HEK293 (cell line): ENCODE results near the gene AFAP1L2.

Experiments used
- CTCF ChIA-PET: fragments of 350-600 bp; formaldehyde crosslinking; extraction: SDS; loops from one replicate; lab custom pipeline; 2021; ENCODE audit warnings: antibody characterized with exemption; lab: Yijun Ruan, JAX
- POLR2A ChIA-PET: fragments of 300-600 bp; formaldehyde crosslinking; extraction: SDS; loops from one replicate; lab custom pipeline; 2020; ENCODE audit warnings: antibody characterized with exemption, inconsistent platforms; lab: Yijun Ruan, JAX
- H3K27ac ChIP-seq: fragments of 200-500 bp; sonication (Bioruptor generic); 2 replicates; pipeline ENCODE4 v1.5.1; 2014; ENCODE audit warnings: low read depth, low read length, control low read depth, inconsistent platforms; ENCODE audit errors: extremely low read depth
- H3K36me3 ChIP-seq, 2 experiments: fragments of 200-500 bp in 1 of 2; sonication (Bioruptor generic) in 1 of 2; 1 replicate in 1 of 2; 2 replicates in 1 of 2; pipeline ENCODE4 v1.5.1; 2014 to 2017; ENCODE audit warnings: inconsistent platforms in 2 of 2, low read length in 2 of 2; ENCODE audit not compliant: control insufficient read depth in 2 of 2, insufficient read depth in 1 of 2
- H3K4me1 ChIP-seq: fragments of 200-500 bp; sonication (Bioruptor generic); 2 replicates; pipeline ENCODE4 v1.5.1; 2014; ENCODE audit warnings: mild to moderate bottlenecking, low read length, inconsistent platforms; ENCODE audit not compliant: control insufficient read depth, insufficient read depth
- H3K4me3 ChIP-seq: 2 replicates; pipeline ENCODE4 v1.5.1; 2011; ENCODE audit warnings: low read depth, mild to moderate bottlenecking, control low read depth, low read length, moderate library complexity
- H3K9me3 ChIP-seq: fragments of 200-500 bp; sonication (Bioruptor generic); 2 replicates; pipeline ENCODE4 v1.5.1; 2014; ENCODE audit warnings: low read depth, low read length, inconsistent platforms; ENCODE audit not compliant: control insufficient read depth, insufficient read depth
- GLI2 ChIP-seq: fragments of 450-650 bp; formaldehyde crosslinking; IDR thresholded peaks from 2 replicates; pipeline ENCODE4; 2017; ENCODE audit warnings: missing biosample characterization, missing genetic modification characterization, low read depth, borderline replicate concordance
- GLIS1 ChIP-seq: fragments of 450-650 bp; formaldehyde crosslinking; IDR thresholded peaks from 2 replicates; pipeline ENCODE4 v1.5.1; 2016; ENCODE audit warnings: missing biosample characterization, missing genetic modification characterization
- ZNF157 ChIP-seq: fragments of 450-650 bp; formaldehyde crosslinking; IDR thresholded peaks from 2 replicates; pipeline ENCODE4 v1.5.1; 2016; ENCODE audit warnings: missing biosample characterization, missing genetic modification characterization
- ZNF16 ChIP-seq: fragments of 450-650 bp; formaldehyde crosslinking; IDR thresholded peaks from 2 replicates; pipeline ENCODE4 v1.5.1; 2016; ENCODE audit warnings: low read depth, missing biosample characterization, missing genetic modification characterization
- ZNF169 ChIP-seq: fragments of 450-650 bp; formaldehyde crosslinking; IDR thresholded peaks from 2 replicates; pipeline ENCODE4 v1.5.1; 2016; ENCODE audit warnings: missing biosample characterization, missing genetic modification characterization
- ZNF37A ChIP-seq: fragments of 450-650 bp; IDR thresholded peaks from 2 replicates; pipeline ENCODE4 v1.5.1; 2018; ENCODE audit warnings: missing biosample characterization, missing genetic modification characterization
- ZNF391 ChIP-seq: fragments of 450-650 bp; formaldehyde crosslinking; IDR thresholded peaks from 2 replicates; pipeline ENCODE4 v1.5.1; 2016; ENCODE audit warnings: low read depth, missing biosample characterization, missing genetic modification characterization, borderline replicate concordance
- ZNF426 ChIP-seq: fragments of 450-650 bp; formaldehyde crosslinking; IDR thresholded peaks from 2 replicates; pipeline ENCODE4 v1.5.1; 2017; ENCODE audit warnings: missing biosample characterization, missing genetic modification characterization, mild to moderate bottlenecking, inconsistent platforms, moderate library complexity
- ZNF521 ChIP-seq: fragments of 450-650 bp; formaldehyde crosslinking; IDR thresholded peaks from 2 replicates; pipeline ENCODE4 v1.5.1; 2017; ENCODE audit warnings: missing biosample characterization, mild to moderate bottlenecking, missing genetic modification characterization
- ZNF530 ChIP-seq: fragments of 450-650 bp; formaldehyde crosslinking; IDR thresholded peaks from 2 replicates; pipeline ENCODE4 v1.5.1; 2016; ENCODE audit warnings: low read depth, missing biosample characterization, missing genetic modification characterization
- ZNF777 ChIP-seq: fragments of 450-650 bp; formaldehyde crosslinking; IDR thresholded peaks from 2 replicates; pipeline ENCODE4 v1.5.1; 2017; ENCODE audit warnings: missing biosample characterization, missing genetic modification characterization, borderline replicate concordance
- ZXDB ChIP-seq: fragments of 450-650 bp; formaldehyde crosslinking; IDR thresholded peaks from 2 replicates; pipeline ENCODE4 v1.5.1; 2016; ENCODE audit warnings: missing biosample characterization, missing genetic modification characterization
- TF ChIP-seq, protein P1 (sequence below): fragments of 450-650 bp; formaldehyde crosslinking; IDR thresholded peaks from 2 replicates; pipeline ENCODE4 v1.5.1; 2016; ENCODE audit warnings: missing biosample characterization, missing genetic modification characterization
- TF ChIP-seq, protein P2 (sequence below): fragments of 450-650 bp; formaldehyde crosslinking; IDR thresholded peaks from 2 replicates; pipeline ENCODE4 v1.5.1; 2016; ENCODE audit warnings: missing biosample characterization, missing genetic modification characterization, borderline replicate concordance
- TF ChIP-seq, protein P3 (sequence below): sonication (generic); formaldehyde crosslinking; IDR thresholded peaks from 2 replicates; pipeline ENCODE4 v1.8.1; 2022; ENCODE audit warnings: mild to moderate bottlenecking, moderate library complexity, missing genetic modification reagents
- TF ChIP-seq, protein P4 (sequence below): fragments of 450-650 bp; formaldehyde crosslinking; IDR thresholded peaks from 2 replicates; pipeline ENCODE4 v1.5.1; 2017; ENCODE audit warnings: missing biosample characterization, mild to moderate bottlenecking, missing genetic modification characterization, moderate library complexity
- TF ChIP-seq, protein P5 (sequence below): fragments of 450-650 bp; formaldehyde crosslinking; IDR thresholded peaks from 2 replicates; pipeline ENCODE4 v1.5.1; 2016; ENCODE audit warnings: missing biosample characterization, missing genetic modification characterization
- TF ChIP-seq, protein P6 (sequence below): fragments of 450-650 bp; formaldehyde crosslinking; IDR thresholded peaks from 2 replicates; pipeline ENCODE4 v1.5.1; 2017; ENCODE audit warnings: missing biosample characterization, missing genetic modification characterization

Gene AFAP1L2

DNA sequence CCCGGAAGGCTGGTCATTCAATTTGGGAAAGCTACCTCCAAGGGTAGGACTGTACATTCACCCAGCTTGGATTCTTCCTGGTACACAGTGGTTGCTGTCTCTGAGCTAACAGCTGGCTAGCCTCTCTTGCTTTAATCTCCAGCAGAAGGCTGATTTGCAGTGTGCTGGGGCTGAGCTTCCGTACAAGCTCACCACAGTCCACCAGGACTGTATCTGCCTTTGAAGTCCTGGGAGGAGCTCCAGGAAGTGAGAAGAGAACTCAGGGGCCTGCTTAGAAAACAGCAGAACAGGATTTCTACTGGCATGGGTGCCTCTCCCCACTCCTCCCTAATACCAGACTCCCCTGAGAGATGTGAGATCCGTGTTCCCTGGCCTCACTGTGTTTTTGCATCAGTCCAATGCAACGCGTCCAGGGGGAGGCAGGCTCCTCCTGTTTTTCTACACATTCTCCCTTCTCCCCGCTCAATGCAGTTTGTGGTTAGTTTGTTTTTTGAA is 6.6 kb downstream of the AFAP1L2 start (continued):
- TF ChIP-seq ZNF16 (no peak), ZNF426 (no peak), ZNF157 (tag by site-specific recombination) (no peak), GLI2 (tag by site-specific recombination) (no peak), ZNF37A (tag by site-specific recombination) (no peak)
- TF ChIP-seq, protein P1, sequence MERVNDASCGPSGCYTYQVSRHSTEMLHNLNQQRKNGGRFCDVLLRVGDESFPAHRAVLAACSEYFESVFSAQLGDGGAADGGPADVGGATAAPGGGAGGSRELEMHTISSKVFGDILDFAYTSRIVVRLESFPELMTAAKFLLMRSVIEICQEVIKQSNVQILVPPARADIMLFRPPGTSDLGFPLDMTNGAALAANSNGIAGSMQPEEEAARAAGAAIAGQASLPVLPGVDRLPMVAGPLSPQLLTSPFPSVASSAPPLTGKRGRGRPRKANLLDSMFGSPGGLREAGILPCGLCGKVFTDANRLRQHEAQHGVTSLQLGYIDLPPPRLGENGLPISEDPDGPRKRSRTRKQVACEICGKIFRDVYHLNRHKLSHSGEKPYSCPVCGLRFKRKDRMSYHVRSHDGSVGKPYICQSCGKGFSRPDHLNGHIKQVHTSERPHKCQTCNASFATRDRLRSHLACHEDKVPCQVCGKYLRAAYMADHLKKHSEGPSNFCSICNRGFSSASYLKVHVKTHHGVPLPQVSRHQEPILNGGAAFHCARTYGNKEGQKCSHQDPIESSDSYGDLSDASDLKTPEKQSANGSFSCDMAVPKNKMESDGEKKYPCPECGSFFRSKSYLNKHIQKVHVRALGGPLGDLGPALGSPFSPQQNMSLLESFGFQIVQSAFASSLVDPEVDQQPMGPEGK (tag by site-specific recombination) = no peak
- TF ChIP-seq, protein P2, sequence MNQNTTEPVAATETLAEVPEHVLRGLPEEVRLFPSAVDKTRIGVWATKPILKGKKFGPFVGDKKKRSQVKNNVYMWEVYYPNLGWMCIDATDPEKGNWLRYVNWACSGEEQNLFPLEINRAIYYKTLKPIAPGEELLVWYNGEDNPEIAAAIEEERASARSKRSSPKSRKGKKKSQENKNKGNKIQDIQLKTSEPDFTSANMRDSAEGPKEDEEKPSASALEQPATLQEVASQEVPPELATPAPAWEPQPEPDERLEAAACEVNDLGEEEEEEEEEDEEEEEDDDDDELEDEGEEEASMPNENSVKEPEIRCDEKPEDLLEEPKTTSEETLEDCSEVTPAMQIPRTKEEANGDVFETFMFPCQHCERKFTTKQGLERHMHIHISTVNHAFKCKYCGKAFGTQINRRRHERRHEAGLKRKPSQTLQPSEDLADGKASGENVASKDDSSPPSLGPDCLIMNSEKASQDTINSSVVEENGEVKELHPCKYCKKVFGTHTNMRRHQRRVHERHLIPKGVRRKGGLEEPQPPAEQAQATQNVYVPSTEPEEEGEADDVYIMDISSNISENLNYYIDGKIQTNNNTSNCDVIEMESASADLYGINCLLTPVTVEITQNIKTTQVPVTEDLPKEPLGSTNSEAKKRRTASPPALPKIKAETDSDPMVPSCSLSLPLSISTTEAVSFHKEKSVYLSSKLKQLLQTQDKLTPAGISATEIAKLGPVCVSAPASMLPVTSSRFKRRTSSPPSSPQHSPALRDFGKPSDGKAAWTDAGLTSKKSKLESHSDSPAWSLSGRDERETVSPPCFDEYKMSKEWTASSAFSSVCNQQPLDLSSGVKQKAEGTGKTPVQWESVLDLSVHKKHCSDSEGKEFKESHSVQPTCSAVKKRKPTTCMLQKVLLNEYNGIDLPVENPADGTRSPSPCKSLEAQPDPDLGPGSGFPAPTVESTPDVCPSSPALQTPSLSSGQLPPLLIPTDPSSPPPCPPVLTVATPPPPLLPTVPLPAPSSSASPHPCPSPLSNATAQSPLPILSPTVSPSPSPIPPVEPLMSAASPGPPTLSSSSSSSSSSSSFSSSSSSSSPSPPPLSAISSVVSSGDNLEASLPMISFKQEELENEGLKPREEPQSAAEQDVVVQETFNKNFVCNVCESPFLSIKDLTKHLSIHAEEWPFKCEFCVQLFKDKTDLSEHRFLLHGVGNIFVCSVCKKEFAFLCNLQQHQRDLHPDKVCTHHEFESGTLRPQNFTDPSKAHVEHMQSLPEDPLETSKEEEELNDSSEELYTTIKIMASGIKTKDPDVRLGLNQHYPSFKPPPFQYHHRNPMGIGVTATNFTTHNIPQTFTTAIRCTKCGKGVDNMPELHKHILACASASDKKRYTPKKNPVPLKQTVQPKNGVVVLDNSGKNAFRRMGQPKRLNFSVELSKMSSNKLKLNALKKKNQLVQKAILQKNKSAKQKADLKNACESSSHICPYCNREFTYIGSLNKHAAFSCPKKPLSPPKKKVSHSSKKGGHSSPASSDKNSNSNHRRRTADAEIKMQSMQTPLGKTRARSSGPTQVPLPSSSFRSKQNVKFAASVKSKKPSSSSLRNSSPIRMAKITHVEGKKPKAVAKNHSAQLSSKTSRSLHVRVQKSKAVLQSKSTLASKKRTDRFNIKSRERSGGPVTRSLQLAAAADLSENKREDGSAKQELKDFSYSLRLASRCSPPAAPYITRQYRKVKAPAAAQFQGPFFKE (tag by site-specific recombination) = no peak

DNA sequence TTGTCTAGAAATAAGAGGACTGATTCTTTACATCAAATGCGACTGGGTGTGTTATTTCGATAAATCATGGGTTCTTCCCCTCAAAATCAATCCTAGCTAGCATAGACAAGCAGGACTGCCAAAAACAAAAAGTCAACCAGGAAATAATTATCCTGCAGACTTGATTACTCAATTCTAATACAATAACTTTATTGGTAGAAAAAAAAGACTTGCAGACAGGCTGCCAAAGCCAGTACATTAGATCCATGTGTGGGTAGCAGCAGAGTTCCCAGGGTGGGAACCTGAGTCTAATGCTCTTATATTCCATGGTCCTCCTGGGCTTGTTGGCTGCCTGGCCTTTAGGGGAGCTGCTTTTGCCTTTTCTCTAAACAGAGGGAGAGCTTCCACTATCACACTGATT is 7.8 kb downstream of the AFAP1L2 start:
- ChIA-PET POLR2A (no interaction called here), CTCF (interaction anchor here (0.7 to 3.0 kb wide), 4 partner anchors 8 to 764 kb away, joined by 3 to 12 read pairs (median 4); no protein-coding TSS in a partner anchor)
- no peak overlapping the region for H3K4me3 ChIP-seq
- H3K36me3 ChIP-seq = no peaks in the 10 kb centered on the region
- no peaks in the 10 kb centered on the region for H3K9me3 ChIP-seq
- no peaks in the 10 kb centered on the region for H3K4me1 ChIP-seq
- no peak overlapping the region for H3K27ac ChIP-seq
- TF ChIP-seq ZXDB (tag by site-specific recombination) = no peak
- TF ChIP-seq, protein P3, sequence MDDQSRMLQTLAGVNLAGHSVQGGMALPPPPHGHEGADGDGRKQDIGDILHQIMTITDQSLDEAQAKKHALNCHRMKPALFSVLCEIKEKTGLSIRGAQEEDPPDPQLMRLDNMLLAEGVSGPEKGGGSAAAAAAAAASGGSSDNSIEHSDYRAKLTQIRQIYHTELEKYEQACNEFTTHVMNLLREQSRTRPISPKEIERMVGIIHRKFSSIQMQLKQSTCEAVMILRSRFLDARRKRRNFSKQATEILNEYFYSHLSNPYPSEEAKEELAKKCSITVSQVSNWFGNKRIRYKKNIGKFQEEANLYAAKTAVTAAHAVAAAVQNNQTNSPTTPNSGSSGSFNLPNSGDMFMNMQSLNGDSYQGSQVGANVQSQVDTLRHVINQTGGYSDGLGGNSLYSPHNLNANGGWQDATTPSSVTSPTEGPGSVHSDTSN (CRISPR knock-in tag) = no peak
- TF ChIP-seq, protein P4, sequence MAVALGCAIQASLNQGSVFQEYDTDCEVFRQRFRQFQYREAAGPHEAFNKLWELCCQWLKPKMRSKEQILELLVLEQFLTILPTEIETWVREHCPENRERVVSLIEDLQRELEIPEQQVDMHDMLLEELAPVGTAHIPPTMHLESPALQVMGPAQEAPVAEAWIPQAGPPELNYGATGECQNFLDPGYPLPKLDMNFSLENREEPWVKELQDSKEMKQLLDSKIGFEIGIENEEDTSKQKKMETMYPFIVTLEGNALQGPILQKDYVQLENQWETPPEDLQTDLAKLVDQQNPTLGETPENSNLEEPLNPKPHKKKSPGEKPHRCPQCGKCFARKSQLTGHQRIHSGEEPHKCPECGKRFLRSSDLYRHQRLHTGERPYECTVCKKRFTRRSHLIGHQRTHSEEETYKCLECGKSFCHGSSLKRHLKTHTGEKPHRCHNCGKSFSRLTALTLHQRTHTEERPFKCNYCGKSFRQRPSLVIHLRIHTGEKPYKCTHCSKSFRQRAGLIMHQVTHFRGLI (tag by site-specific recombination) = no peak
- no peak for TF ChIP-seq ZNF521 (tag by site-specific recombination)
- TF ChIP-seq ZNF37A (tag by site-specific recombination) = no peak
- no peak for TF ChIP-seq ZNF169 (tag by site-specific recombination)
- TF ChIP-seq ZNF530 = no peak
- no peak for TF ChIP-seq GLIS1 (tag by site-specific recombination)
- no peak for TF ChIP-seq ZNF391 (tag by site-specific recombination)
- TF ChIP-seq, protein P5, sequence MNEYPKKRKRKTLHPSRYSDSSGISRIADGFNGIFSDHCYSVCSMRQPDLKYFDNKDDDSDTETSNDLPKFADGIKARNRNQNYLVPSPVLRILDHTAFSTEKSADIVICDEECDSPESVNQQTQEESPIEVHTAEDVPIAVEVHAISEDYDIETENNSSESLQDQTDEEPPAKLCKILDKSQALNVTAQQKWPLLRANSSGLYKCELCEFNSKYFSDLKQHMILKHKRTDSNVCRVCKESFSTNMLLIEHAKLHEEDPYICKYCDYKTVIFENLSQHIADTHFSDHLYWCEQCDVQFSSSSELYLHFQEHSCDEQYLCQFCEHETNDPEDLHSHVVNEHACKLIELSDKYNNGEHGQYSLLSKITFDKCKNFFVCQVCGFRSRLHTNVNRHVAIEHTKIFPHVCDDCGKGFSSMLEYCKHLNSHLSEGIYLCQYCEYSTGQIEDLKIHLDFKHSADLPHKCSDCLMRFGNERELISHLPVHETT (tag by site-specific recombination) = no peak
- TF ChIP-seq, protein P6, sequence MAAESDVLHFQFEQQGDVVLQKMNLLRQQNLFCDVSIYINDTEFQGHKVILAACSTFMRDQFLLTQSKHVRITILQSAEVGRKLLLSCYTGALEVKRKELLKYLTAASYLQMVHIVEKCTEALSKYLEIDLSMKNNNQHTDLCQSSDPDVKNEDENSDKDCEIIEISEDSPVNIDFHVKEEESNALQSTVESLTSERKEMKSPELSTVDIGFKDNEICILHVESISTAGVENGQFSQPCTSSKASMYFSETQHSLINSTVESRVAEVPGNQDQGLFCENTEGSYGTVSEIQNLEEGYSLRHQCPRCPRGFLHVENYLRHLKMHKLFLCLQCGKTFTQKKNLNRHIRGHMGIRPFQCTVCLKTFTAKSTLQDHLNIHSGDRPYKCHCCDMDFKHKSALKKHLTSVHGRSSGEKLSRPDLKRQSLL (tag by site-specific recombination) = no peak
- TF ChIP-seq ZNF777 (tag by site-specific recombination) = no peak
- TF ChIP-seq, all 188 proteins: peak for 0
